Neural cell (in vitro differentiated cells): Measurements from ENCODE around the gene ALMS1. TPM values are rescaled to one million over a fixed set of nuclear protein-coding genes. Genes with fewer than 3 reads are reported as not detected.

Experiments used
- H2AFZ ChIP-seq: fragments of 200-600, 300-800 bp; sonication (generic), shearing (Covaris generic); 2 replicates; pipeline ENCODE4 v1.6.0; 2014; ENCODE audit warnings: low read depth, mild to moderate bottlenecking, antibody characterized with exemption, low read length, moderate library complexity
- H3F3A ChIP-seq: fragments of 200-600 bp; shearing (Covaris generic); 2 replicates; pipeline ENCODE4 v1.6.1; 2016; ENCODE audit warnings: mild to moderate bottlenecking, moderate library complexity, mixed read lengths, antibody characterized with exemption, low read length; ENCODE audit not compliant: insufficient read depth, poor library complexity, severe bottlenecking
- H3K27ac ChIP-seq: fragments of 200-600, 300-800 bp; sonication (generic), shearing (Covaris generic); 2 replicates; pipeline ENCODE4 v1.5.1; 2014; ENCODE audit warnings: mild to moderate bottlenecking, low read length, moderate library complexity
- H3K27me3 ChIP-seq: fragments of 300-800, 200-600 bp; sonication (generic), shearing (Covaris generic); 2 replicates; pipeline ENCODE4 v1.6.0; 2014; ENCODE audit warnings: mild to moderate bottlenecking, low read depth, low read length, moderate library complexity; ENCODE audit not compliant: insufficient read depth
- H3K36me3 ChIP-seq: fragments of 300-800, 200-600 bp; sonication (generic), shearing (Covaris generic); 2 replicates; pipeline ENCODE4 v1.5.1; 2014; ENCODE audit warnings: mild to moderate bottlenecking, antibody characterized with exemption, low read length, moderate library complexity; ENCODE audit not compliant: insufficient read depth
- H3K4me2 ChIP-seq: fragments of 300-800, 200-600 bp; sonication (generic), shearing (Covaris generic); 2 replicates; pipeline ENCODE4 v1.6.0; 2014; ENCODE audit warnings: mild to moderate bottlenecking, low read length
- H3K4me3 ChIP-seq: fragments of 300-800, 200-600 bp; sonication (generic), shearing (Covaris generic); 2 replicates; pipeline ENCODE4 v1.5.1; 2014; ENCODE audit warnings: mild to moderate bottlenecking, low read length, moderate library complexity
- H3K79me2 ChIP-seq: fragments of 200-600 bp; shearing (Covaris generic); replicated peaks from 2 replicates; pipeline ENCODE4 v1.6.0; 2014; ENCODE audit warnings: mild to moderate bottlenecking, low read length, moderate library complexity; ENCODE audit not compliant: insufficient read depth
- H3K9ac ChIP-seq: fragments of 300-800, 200-600 bp; sonication (generic), shearing (Covaris generic); 2 replicates; pipeline ENCODE4 v1.6.1; 2016; ENCODE audit warnings: mild to moderate bottlenecking, low read length, mixed read lengths
- H3K9me2 ChIP-seq: fragments of 200-600 bp; shearing (Covaris generic); 2 replicates; pipeline ENCODE4 v1.6.1; 2016; ENCODE audit warnings: mild to moderate bottlenecking, low read length, mixed read lengths; ENCODE audit not compliant: insufficient read depth
- H3K9me3 ChIP-seq: fragments of 200-600, 300-800 bp; sonication (generic), shearing (Covaris generic); 2 replicates; pipeline ENCODE4 v1.6.1; 2016; ENCODE audit warnings: mild to moderate bottlenecking, mixed run types, low read length, moderate library complexity, mixed read lengths
- H4K20me1 ChIP-seq: fragments of 200-600 bp; shearing (Covaris generic); 2 replicates; pipeline ENCODE4 v1.6.1; 2016; ENCODE audit warnings: mild to moderate bottlenecking, mixed run types; ENCODE audit not compliant: insufficient read depth
- CTCF ChIP-seq: fragments of 450-650 bp; IDR thresholded peaks from 2 replicates; pipeline ENCODE4 v1.5.1; 2014; ENCODE audit warnings: antibody characterized with exemption, mild to moderate bottlenecking, moderate library complexity; ENCODE audit not compliant: poor library complexity, severe bottlenecking
- EP300 ChIP-seq: fragments of 450-650 bp; conservative IDR thresholded peaks from 2 replicates; pipeline ENCODE4 v1.6.1; 2014; ENCODE audit warnings: antibody characterized with exemption, mild to moderate bottlenecking, moderate library complexity; ENCODE audit not compliant: poor library complexity, severe bottlenecking
- EZH2 ChIP-seq: fragments of 200-600, 300-800 bp; shearing (Covaris generic), sonication (generic); IDR thresholded peaks from 2 replicates; pipeline ENCODE4 v1.6.1; 2014; ENCODE audit warnings: antibody characterized with exemption, low read length, borderline replicate concordance, mild to moderate bottlenecking; ENCODE audit not compliant: insufficient read depth, poor library complexity, severe bottlenecking
- MXI1 ChIP-seq: fragments of 450-650 bp; conservative IDR thresholded peaks from 2 replicates; pipeline ENCODE4 v1.6.1; 2014; ENCODE audit warnings: antibody characterized with exemption, mild to moderate bottlenecking; ENCODE audit not compliant: poor library complexity, severe bottlenecking
- POLR2AphosphoS5 ChIP-seq: IDR thresholded peaks from 2 replicates; pipeline ENCODE4 v1.6.1; 2012
- RAD21 ChIP-seq: fragments of 450-650 bp; conservative IDR thresholded peaks from 2 replicates; pipeline ENCODE4 v1.6.1; 2014; ENCODE audit warnings: antibody characterized with exemption, mild to moderate bottlenecking, moderate library complexity
- REST ChIP-seq: IDR thresholded peaks from 2 replicates; pipeline ENCODE4 v1.6.1; 2012; ENCODE audit warnings: borderline replicate concordance
- SMC3 ChIP-seq: fragments of 450-650 bp; conservative IDR thresholded peaks from 2 replicates; pipeline ENCODE4 v1.6.1; 2014; ENCODE audit warnings: antibody characterized with exemption, mild to moderate bottlenecking, moderate library complexity; ENCODE audit not compliant: poor library complexity
- TAF1 ChIP-seq: IDR thresholded peaks from 2 replicates; pipeline ENCODE4 v1.6.1; 2012; ENCODE audit warnings: low read depth
- polyA plus RNA-seq: library from polyadenylated mRNA; depleted of rRNA; stranded (reverse); fragments of >200 nt; gene quantifications from 2 replicates; pipeline ENCODE4 v1.2.3, GENCODE V29; 2014

Gene ALMS1
- polyA plus RNA-seq, 1 donor from 2014 or later, result 12.2 TPM

GRCh38 chr2:73651591-73652230 is 266.1 kb downstream of the ALMS1 start:
- H3K36me3 ChIP-seq, result no peaks in the 10 kb centered on the region
- H3K27me3 ChIP-seq, result no peaks in the 10 kb centered on the region
- no peaks in the 10 kb centered on the region for H3F3A ChIP-seq
- H3K27ac ChIP-seq, result no peak overlapping the region
- H2AFZ ChIP-seq, result no peak overlapping the region
- no peak overlapping the region for H3K4me2 ChIP-seq
- H4K20me1 ChIP-seq, result no peaks in the 10 kb centered on the region
- H3K9me2 ChIP-seq, result no peaks in the 10 kb centered on the region
- H3K9me3 ChIP-seq, result no peaks in the 10 kb centered on the region
- no peak overlapping the region for H3K9ac ChIP-seq
- TF ChIP-seq REST (no peak), MXI1 (no peak), EP300 (no peak), RAD21 (no peak), EZH2 (no peak), POLR2AphosphoS5 (no peak)
- no peak overlapping the region for H3K4me3 ChIP-seq
- H3K79me2 ChIP-seq, result no peaks in the 10 kb centered on the region

GRCh38 chr2:73652348-73652747 is 266.7 kb downstream of the ALMS1 start:
- TF ChIP-seq RAD21 (no peak), EP300 (no peak), SMC3 (no peak), CTCF (no peak), POLR2AphosphoS5 (no peak), TAF1 (no peak), EZH2 (no peak), REST (no peak), MXI1 (no peak)
- H3F3A ChIP-seq, result no peaks in the 10 kb centered on the region
- no peaks in the 10 kb centered on the region for H4K20me1 ChIP-seq
- no peak overlapping the region for H3K4me3 ChIP-seq
- no peaks in the 10 kb centered on the region for H3K79me2 ChIP-seq
- no peak overlapping the region for H3K9ac ChIP-seq
- H3K9me2 ChIP-seq, result no peaks in the 10 kb centered on the region
- no peaks in the 10 kb centered on the region for H3K27me3 ChIP-seq
- H3K9me3 ChIP-seq, result no peaks in the 10 kb centered on the region
- H3K36me3 ChIP-seq, result no peaks in the 10 kb centered on the region
- H2AFZ ChIP-seq, result no peak overlapping the region
- H3K27ac ChIP-seq, result no peak overlapping the region
- H3K4me2 ChIP-seq, result no peak overlapping the region
